Heart right ventricle (tissue), 16 donors: ENCODE measurements around the gene FLNC. TPM values are rescaled to one million over a fixed set of nuclear protein-coding genes. Genes with fewer than 3 reads are reported as not detected.

ENCODE experiments used
- ATAC-seq, 8 donors: fragments of 200-7000 bp; cut with Tn5 transposase; one replicate each; pipeline ENCODE4 v1.9.1; 2020; ENCODE audit warnings: mild to moderate bottlenecking in 8 of 8, moderate library complexity in 8 of 8, moderate number of reproducible peaks in 1 of 8
- DNase-seq, 2 donors: peaks; one replicate each; pipeline ENCODE4 v3.0.0-alpha.2; 2020
- H3K27ac ChIP-seq, 10 donors: fragments of 200-600 bp; sonication (generic) in 2 of 10; one replicate each; pipeline versions ENCODE4 v1.5.0 to v1.8.0; 2020 to 2022; ENCODE audit warnings: mild to moderate bottlenecking in 3 of 10
- H3K27me3 ChIP-seq, 7 donors: fragments of 200-600 bp; one replicate each; pipeline ENCODE4 v1.8.0; 2021 to 2022; ENCODE audit warnings: mild to moderate bottlenecking in 2 of 7
- H3K36me3 ChIP-seq, 9 donors: fragments of 200-600 bp; sonication (generic) in 1 of 9; one replicate each; pipeline versions ENCODE4 v1.5.0 to v1.8.0; 2020 to 2022; ENCODE audit warnings: mild to moderate bottlenecking in 2 of 9
- H3K4me1 ChIP-seq, 9 donors: fragments of 200-600 bp; sonication (generic) in 1 of 9; one replicate each; pipeline versions ENCODE4 v1.5.0 to v1.8.0; 2020 to 2022; ENCODE audit warnings: mild to moderate bottlenecking in 4 of 9
- H3K4me3 ChIP-seq, 10 donors: fragments of 200-600 bp; sonication (generic) in 2 of 10; one replicate each; pipeline versions ENCODE4 v1.5.0 to v1.8.0; 2020 to 2022; ENCODE audit warnings: mild to moderate bottlenecking in 7 of 10, moderate library complexity in 2 of 10
- H3K9me3 ChIP-seq, 11 donors: fragments of 200-600 bp in 10 of 11; sonication (generic) in 2 of 11; one replicate each; pipeline versions ENCODE4 v1.5.0 to v1.8.0; 2013 to 2022; ENCODE audit warnings: mild to moderate bottlenecking in 2 of 11, control low read depth in 1 of 11, moderate library complexity in 1 of 11
- WGBS, 2 donors: extraction: QIAGEN DNeasy Blood & Tissue Kit; methylation state at CpG; one replicate each; pipeline ENCODE4 v1.1.7; 2013; ENCODE audit warnings: inconsistent platforms in 1 of 2; 5-methylcytosine and 5-hydroxymethylcytosine counted together
- intact Hi-C, 10 donors: fragments of 100-400 bp; cut with DNase I; formaldehyde crosslinking; loops; one replicate each; pipeline versions ENCODE4 v1.11.1 to v1.14.2; 2022
- polyA plus RNA-seq, 2 donors: library from polyadenylated mRNA; stranded (reverse); fragments of 200-250 nt; gene quantifications; one replicate each; pipeline ENCODE4 v1.2.3, GENCODE V29; 2013
- total RNA-seq, 10 donors: library from RNA; stranded (reverse); fragmentation: NEBNext Ultra II Directional in 3 of 10; extraction: Animal tissue kit (Norgen Biotek cat#: 25700) in 3 of 10; gene quantifications; one replicate each; pipeline versions ENCODE4 v1.2.1 to v1.2.4, GENCODE V29; 2021 to 2023
- TF ChIP-seq, protein P1 (sequence below), 9 donors: fragments of 200-600 bp; sonication (generic) in 2 of 9; IDR thresholded peaks; one replicate each; pipeline versions ENCODE4 v1.5.0 to v1.8.0; 2021 to 2022; ENCODE audit warnings: antibody characterized with exemption in 9 of 9, mild to moderate bottlenecking in 5 of 9, moderate library complexity in 1 of 9
- donor health status: Arrhythmogenic right ventricular cardiomyopathy.
- donor health status: ischemic (EF 13 %, LVEDD 7.1; RV severe dilation, severe dysfunction).
- donor health status: healthy with polysubstance abuse.
- donor health status: DM: no; HTN: yes; CAD: no.
- donor health status: DM: no; HTN: no; CAD: no.
- donor health status: ischemic (EF 25% LVEDD 6.9; RV normal size, moderate dysfunction).
- donor health status: ischemic (EF 25% LVEDD 5.7; RV mildly dilated, moderate dysfunction).
- donor health status: healthy.
- donor health status: DM: yes; HTN: yes; CAD: no.
- donor health status: Ischemic cardiomyopathy.
- donor health status: ischemic (EF 35%, LVEDD 5.7; RV mildly dilated, moderate dysfunction).
- donor health status: nonischemic (EF 11% LVEDD 7.7; RV severe dilation, severe dysfunction).
- donor health status: DM: yes; HTN: yes; CAD: no.
- donor health status: PGD.
- donor health status: ischemic (EF 29% LVEDD 5.4; RV normal size, mild dysfunction).
- donor health status: nonischemic (EF 23%, LVEDD 6.1; RV moderate dilation, normal function).

The FLNC gene
- total and polyA plus RNA-seq, 12 donors = 223 to 2,445 (median 1,163) TPM

GRCh38 chr7:128875523-128875948 lies 45.3 kb downstream of the FLNC start:
- intact Hi-C loops = loop anchor here in 1 of 10 donors (10.0 kb wide), 1 partner anchor 141 kb away; the partner anchor contains the start of gene CALU
- H3K36me3 ChIP-seq = no peaks in the 10 kb centered on the region
- TF ChIP-seq, protein P1, sequence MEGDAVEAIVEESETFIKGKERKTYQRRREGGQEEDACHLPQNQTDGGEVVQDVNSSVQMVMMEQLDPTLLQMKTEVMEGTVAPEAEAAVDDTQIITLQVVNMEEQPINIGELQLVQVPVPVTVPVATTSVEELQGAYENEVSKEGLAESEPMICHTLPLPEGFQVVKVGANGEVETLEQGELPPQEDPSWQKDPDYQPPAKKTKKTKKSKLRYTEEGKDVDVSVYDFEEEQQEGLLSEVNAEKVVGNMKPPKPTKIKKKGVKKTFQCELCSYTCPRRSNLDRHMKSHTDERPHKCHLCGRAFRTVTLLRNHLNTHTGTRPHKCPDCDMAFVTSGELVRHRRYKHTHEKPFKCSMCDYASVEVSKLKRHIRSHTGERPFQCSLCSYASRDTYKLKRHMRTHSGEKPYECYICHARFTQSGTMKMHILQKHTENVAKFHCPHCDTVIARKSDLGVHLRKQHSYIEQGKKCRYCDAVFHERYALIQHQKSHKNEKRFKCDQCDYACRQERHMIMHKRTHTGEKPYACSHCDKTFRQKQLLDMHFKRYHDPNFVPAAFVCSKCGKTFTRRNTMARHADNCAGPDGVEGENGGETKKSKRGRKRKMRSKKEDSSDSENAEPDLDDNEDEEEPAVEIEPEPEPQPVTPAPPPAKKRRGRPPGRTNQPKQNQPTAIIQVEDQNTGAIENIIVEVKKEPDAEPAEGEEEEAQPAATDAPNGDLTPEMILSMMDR (IDR thresholded peaks at IDR 0.05) = no peak
- ATAC-seq (no peak), DNase-seq (no peak)
- 72 to 73% methylated on average over 8 of the region's 8 CpGs for WGBS, 2 donors
- peaks cover 0 to 9% (median 0%) of the 10 kb centered on the region in 9 donors for H3K4me1 ChIP-seq
- H3K27me3 ChIP-seq = peaks cover 0 to 4% (median 0%) of the 10 kb centered on the region in 7 donors
- no peaks in the 10 kb centered on the region for H3K9me3 ChIP-seq
- H3K27ac ChIP-seq = no peak overlapping the region
- H3K4me3 ChIP-seq = no peak overlapping the region

GRCh38 chr7:128876127-128876526 lies 45.9 kb downstream of the FLNC start:
- no peaks in the 10 kb centered on the region for H3K36me3 ChIP-seq
- H3K4me3 ChIP-seq = no peak overlapping the region
- no peak for ATAC-seq
- no peaks in the 10 kb centered on the region for H3K9me3 ChIP-seq
- 79% methylated on average over 3 of the region's 3 CpGs for WGBS, 2 donors
- no peak for DNase-seq
- peaks cover 0 to 9% (median 0%) of the 10 kb centered on the region in 9 donors for H3K4me1 ChIP-seq
- intact Hi-C loops = loop anchor here in 1 of 10 donors (10.0 kb wide), 1 partner anchor 141 kb away; the partner anchor contains the start of gene CALU
- H3K27ac ChIP-seq = no peak overlapping the region
- TF ChIP-seq, protein P1 (IDR thresholded peaks at IDR 0.05) = no peak
- H3K27me3 ChIP-seq = no peaks in the 10 kb centered on the region

GRCh38 chr7:128876586-128876977 lies 46.4 kb downstream of the FLNC start:
- ATAC-seq (no peak), DNase-seq (no peak)
- Histone ChIP-seq H3K9me3 (no peaks in the 10 kb centered on the region), H3K4me3 (no peak overlapping the region), H3K4me1 (peaks cover 0 to 9% (median 0%) of the 10 kb centered on the region in 9 donors), H3K36me3 (no peaks in the 10 kb centered on the region), H3K27ac (no peak overlapping the region), H3K27me3 (no peaks in the 10 kb centered on the region)
- intact Hi-C loops = loop anchor here in 1 of 10 donors (10.0 kb wide), 1 partner anchor 142 kb away; the partner anchor contains the start of gene CALU
- WGBS, 2 donors = 91 to 92% methylated on average over 5 of the region's 5 CpGs
- TF ChIP-seq, protein P1 (IDR thresholded peaks at IDR 0.05) = no peak

- Histone ChIP-seq H3K36me3 (no peaks in the 10 kb centered on the region), H3K9me3 (no peaks in the 10 kb centered on the region), H3K4me3 (no peak overlapping the region), H3K4me1 (peaks cover 0 to 9% (median 0%) of the 10 kb centered on the region in 9 donors), H3K27ac (no peak overlapping the region), H3K27me3 (no peaks in the 10 kb centered on the region)
- ATAC-seq (no peak), DNase-seq (no peak)
- TF ChIP-seq, protein P1 (IDR thresholded peaks at IDR 0.05) = no peak
- 94% methylated on average over 32 of the region's 32 CpGs for WGBS, 2 donors
- intact Hi-C loops = loop anchor here in 1 of 10 donors (10.0 kb wide), 1 partner anchor 142 kb away; the partner anchor contains the start of gene CALU
Measured at GRCh38 chr7:128876978-128877755, 47.0 kb downstream of the FLNC start.
